AG04450 (cell line): ENCODE measurements around the gene CD68. TPM values are rescaled to one million over a fixed set of nuclear protein-coding genes. Genes with fewer than 3 reads are reported as not detected.
A peak's percentile ranks its signal among the peaks of the same experiment; 100 is the strongest.

Experiments used
- CTCF ChIA-PET: fragments of 300-600, 350-600 bp; formaldehyde crosslinking; extraction: SDS; loops from one replicate; lab custom pipeline; 2022; ENCODE audit warnings: antibody characterized with exemption, inconsistent platforms; lab: Charles Lee
- POLR2A ChIA-PET: fragments of 350-600 bp; formaldehyde crosslinking; extraction: SDS; loops from one replicate; lab custom pipeline; 2021; ENCODE audit warnings: antibody characterized with exemption, inconsistent platforms; lab: Yijun Ruan, JAX
- DNase-seq: peaks from one replicate; pipeline ENCODE4 v3.0.0-alpha.2; 2011; ENCODE audit warnings: low read depth, low spot score
- H3K27ac ChIP-seq: one replicate; pipeline ENCODE4 v1.5.1; 2012; ENCODE audit warnings: low read depth, low read length, control low read depth
- H3K27me3 ChIP-seq: one replicate; pipeline ENCODE4 v1.6.0; 2012; ENCODE audit warnings: low read length; ENCODE audit not compliant: control insufficient read depth, insufficient read depth
- H3K4me3 ChIP-seq: 2 replicates; pipeline ENCODE4 v1.5.1; 2011; ENCODE audit warnings: mild to moderate bottlenecking, low read depth, low read length, control low read depth
- H3K9me3 ChIP-seq: 2 replicates; pipeline ENCODE4 v1.5.1; 2012; ENCODE audit warnings: low read length; ENCODE audit not compliant: control insufficient read depth, insufficient read depth
- CTCF ChIP-seq: IDR thresholded peaks from 2 replicates; pipeline ENCODE4 v1.5.1; 2011; ENCODE audit warnings: low read depth, low read length, control low read depth, inconsistent platforms
- polyA plus RNA-seq: library from polyadenylated mRNA; depleted of rRNA; stranded (reverse); fragments of >200 nt; gene quantifications from 2 replicates; pipeline ENCODE4 v1.2.3, GENCODE V29; 2011

The CD68 gene
- polyA plus RNA-seq, 1 experiment: 34.1 TPM

GRCh38 chr17:7614425-7615264 lies 35.2 kb downstream of the CD68 start, which contains the start of gene FXR2:
TSS of gene FXR2 (minus strand) at chr17:7614897. CDS start at chr17:7614532, 365 bp downstream.
- Histone ChIP-seq H3K4me3 (peak within 1 kb of the TSS; percentile 86), H3K9me3 (no peaks in the 10 kb centered on the region; the same call in 1 of the 2 replicates), H3K27ac (peak within 1 kb of the TSS; percentile 80), H3K27me3 (peaks cover under 1% of the 10 kb centered on the region)
- TF ChIP-seq CTCF: peak; percentile 66
- ChIA-PET POLR2A (interaction anchor here (0.7 to 2.6 kb wide), 5 partner anchors 9 to 72 kb away, joined by 3 to 20 read pairs (median 6); partner anchors contain the start of genes SAT2, TP53 and WRAP53), CTCF (interaction anchor here (0.6 to 2.8 kb wide), 16 partner anchors 10 to 378 kb away, joined by 3 to 29 read pairs (median 4); partner anchors contain the start of genes ATP1B2, SAT2, SOX15 and TP53)
- peak; percentile 100 for DNase-seq

GRCh38 chr17:7615265-7615747 lies 35.9 kb downstream of the CD68 start:
- DNase-seq: no peak
- ChIA-PET POLR2A (interaction anchor here (0.6 to 2.6 kb wide), 4 partner anchors 9 to 72 kb away, joined by 4 to 20 read pairs (median 12); partner anchors contain the start of genes SAT2, TP53 and WRAP53), CTCF (interaction anchor here (0.6 to 2.8 kb wide), 15 partner anchors 13 to 377 kb away, joined by 3 to 29 read pairs (median 4); partner anchors contain the start of genes SAT2, SOX15, TP53 and WRAP53)
- peak overlapping the region; percentile 59 for H3K4me3 ChIP-seq
- peak overlapping the region; percentile 52 for H3K27ac ChIP-seq
- no peaks in the 10 kb centered on the region; the same call in 1 of the 2 replicates for H3K9me3 ChIP-seq
- TF ChIP-seq CTCF: no peak
- peaks cover 3% of the 10 kb centered on the region for H3K27me3 ChIP-seq

- no peak for DNase-seq
- Histone ChIP-seq H3K4me3 (no peak overlapping the region), H3K27ac (no peak overlapping the region), H3K9me3 (no peaks in the 10 kb centered on the region; the same call in 1 of the 2 replicates), H3K27me3 (peaks cover 3% of the 10 kb centered on the region)
- TF ChIP-seq CTCF: no peak
- CTCF ChIA-PET: interaction anchor here (0.7 to 1.2 kb wide), 2 partner anchors 69 to 442 kb away, joined by 5 read pairs; no protein-coding TSS in a partner anchor
- POLR2A ChIA-PET: no interaction called here
Observed at GRCh38 chr17:7618608-7619007, 39.2 kb downstream of the CD68 start.

GRCh38 chr17:7620835-7621234 lies 41.4 kb downstream of the CD68 start:
- no peaks in the 10 kb centered on the region for H3K9me3 ChIP-seq
- ChIA-PET CTCF (interaction anchor here (1.9 to 2.8 kb wide), 2 partner anchors 11 to 67 kb away, joined by 6 to 17 read pairs; no protein-coding TSS in a partner anchor), POLR2A (no interaction called here)
- no peak overlapping the region for H3K4me3 ChIP-seq
- no peak overlapping the region for H3K27ac ChIP-seq
- no peak for DNase-seq
- H3K27me3 ChIP-seq: peaks cover 3% of the 10 kb centered on the region
- TF ChIP-seq CTCF: no peak
